Testis (tissue), 2 donors: Measurements from ENCODE around the gene CARM1.

Experiments
- POLR2A ChIP-seq: fragments of 450-650 bp; IDR thresholded peaks from one replicate; pipeline ENCODE4 v1.6.1; 2017; ENCODE audit warnings: antibody characterized with exemption, mild to moderate bottlenecking, moderate library complexity
- TF ChIP-seq, protein P1 (sequence below), 3 experiments: fragments of 450-650 bp in 2 of 3; fragments of 200-600 bp in 1 of 3; sonication (generic) in 1 of 3; IDR thresholded peaks; one replicate each; pipeline ENCODE4 v1.5.1; 2016 to 2019; ENCODE audit warnings: antibody characterized with exemption in 3 of 3, mild to moderate bottlenecking in 2 of 3, moderate library complexity in 1 of 3

DNA sequence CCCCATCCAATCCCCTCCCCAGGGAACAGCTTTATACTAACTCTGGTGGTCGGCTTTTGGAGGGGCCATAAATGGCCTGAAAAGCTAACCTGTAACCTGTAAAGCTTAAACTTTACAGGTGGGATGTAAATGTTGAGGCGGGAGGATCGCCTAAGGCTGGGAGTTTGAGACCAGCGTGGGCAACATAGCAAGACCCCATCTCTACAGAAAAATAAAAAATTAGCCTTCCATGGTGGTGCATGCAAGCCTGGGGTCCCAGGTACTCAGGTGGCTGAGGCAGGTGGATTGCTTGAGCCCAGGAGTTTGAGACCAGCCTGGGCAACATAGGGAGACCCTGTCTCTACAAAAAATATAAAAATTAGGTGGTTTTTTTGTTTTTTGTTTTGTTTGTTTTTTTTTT, 18.5 kb downstream of the CARM1 start:
- no peak for TF ChIP-seq POLR2A
- TF ChIP-seq, protein P1, sequence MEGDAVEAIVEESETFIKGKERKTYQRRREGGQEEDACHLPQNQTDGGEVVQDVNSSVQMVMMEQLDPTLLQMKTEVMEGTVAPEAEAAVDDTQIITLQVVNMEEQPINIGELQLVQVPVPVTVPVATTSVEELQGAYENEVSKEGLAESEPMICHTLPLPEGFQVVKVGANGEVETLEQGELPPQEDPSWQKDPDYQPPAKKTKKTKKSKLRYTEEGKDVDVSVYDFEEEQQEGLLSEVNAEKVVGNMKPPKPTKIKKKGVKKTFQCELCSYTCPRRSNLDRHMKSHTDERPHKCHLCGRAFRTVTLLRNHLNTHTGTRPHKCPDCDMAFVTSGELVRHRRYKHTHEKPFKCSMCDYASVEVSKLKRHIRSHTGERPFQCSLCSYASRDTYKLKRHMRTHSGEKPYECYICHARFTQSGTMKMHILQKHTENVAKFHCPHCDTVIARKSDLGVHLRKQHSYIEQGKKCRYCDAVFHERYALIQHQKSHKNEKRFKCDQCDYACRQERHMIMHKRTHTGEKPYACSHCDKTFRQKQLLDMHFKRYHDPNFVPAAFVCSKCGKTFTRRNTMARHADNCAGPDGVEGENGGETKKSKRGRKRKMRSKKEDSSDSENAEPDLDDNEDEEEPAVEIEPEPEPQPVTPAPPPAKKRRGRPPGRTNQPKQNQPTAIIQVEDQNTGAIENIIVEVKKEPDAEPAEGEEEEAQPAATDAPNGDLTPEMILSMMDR (IDR thresholded peaks at IDR 0.05) = no peak
